Activated effector memory CD4-positive, alpha-beta T cell treated with anti-CD3 and anti-CD28 coated beads, Interleukin-2, amount 50 U/mL, for 16 hours (primary cell): ENCODE data around the gene BIN2.
A peak's percentile ranks its signal among the peaks of the same experiment; 100 is the strongest.

Experiments used
- DNase-seq: peaks from one replicate; pipeline ENCODE4 v3.0.0-alpha.2; 2020

BIN2 gene

GRCh38 chr12:51253276-51253675 is 70.7 kb downstream of the BIN2 start:
- DNase-seq, result no peak

DNA sequence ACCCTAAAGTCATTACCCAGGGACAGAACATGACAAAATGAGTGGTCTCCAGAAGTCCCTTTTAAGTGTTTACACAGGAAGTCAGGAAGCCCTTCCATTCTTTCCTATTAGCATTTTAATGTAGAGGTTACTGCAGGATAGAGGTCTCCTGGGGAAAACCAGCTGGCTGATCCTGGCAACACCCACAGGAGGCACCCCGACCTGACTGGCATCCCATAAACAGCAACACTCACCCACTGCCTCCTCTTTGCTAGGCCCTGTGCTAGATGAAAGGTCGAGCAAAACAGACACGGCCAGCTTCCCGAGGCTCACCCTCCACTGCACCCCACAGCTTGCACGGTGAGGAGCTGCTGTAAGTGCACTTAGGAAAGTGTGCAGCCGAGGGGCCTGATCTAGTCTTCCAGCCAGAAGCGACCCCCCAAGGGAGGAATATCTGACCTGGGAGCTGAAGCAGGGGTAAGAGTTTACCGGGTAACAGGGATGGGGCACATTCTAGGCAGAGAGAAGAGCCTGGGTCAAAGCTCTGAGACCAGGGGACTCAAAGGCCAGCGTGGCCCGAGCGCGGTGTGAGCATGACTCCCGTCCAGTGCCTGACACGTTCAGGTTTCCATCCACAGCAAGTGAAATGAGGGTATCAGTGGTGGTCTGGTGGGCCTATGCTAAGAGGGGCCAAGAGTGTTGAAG is 76.3 kb downstream of the BIN2 start:
- no peak for DNase-seq

DNA sequence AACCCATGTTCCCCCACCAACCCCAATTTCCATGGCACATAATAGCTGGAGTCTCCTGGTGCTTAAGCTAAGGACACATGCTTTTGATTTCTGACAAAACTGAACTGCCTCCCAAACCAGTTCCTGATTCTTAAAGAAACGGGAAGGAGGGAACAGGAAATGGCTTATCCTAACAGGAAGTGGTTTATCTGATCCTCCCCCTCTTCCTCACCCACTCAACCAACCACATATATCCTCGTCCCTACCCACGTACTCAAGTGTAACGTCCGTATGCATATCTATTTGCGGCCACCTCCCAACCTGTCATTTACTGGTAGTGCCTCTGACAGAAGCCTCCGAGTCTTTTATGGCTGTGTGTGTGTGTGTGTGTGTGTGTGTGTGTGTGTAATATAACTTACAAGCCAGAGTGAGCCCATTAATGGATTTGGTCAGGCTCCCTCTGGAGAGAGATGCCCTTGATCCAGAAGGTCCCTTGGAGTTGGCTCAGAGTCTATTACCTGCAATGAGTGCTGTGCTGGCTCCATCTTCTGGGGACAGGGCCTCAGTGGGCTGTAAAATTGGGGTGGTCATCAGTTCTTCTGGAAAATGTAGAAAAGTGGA is 77.6 kb downstream of the BIN2 start:
- no peak for DNase-seq

DNA sequence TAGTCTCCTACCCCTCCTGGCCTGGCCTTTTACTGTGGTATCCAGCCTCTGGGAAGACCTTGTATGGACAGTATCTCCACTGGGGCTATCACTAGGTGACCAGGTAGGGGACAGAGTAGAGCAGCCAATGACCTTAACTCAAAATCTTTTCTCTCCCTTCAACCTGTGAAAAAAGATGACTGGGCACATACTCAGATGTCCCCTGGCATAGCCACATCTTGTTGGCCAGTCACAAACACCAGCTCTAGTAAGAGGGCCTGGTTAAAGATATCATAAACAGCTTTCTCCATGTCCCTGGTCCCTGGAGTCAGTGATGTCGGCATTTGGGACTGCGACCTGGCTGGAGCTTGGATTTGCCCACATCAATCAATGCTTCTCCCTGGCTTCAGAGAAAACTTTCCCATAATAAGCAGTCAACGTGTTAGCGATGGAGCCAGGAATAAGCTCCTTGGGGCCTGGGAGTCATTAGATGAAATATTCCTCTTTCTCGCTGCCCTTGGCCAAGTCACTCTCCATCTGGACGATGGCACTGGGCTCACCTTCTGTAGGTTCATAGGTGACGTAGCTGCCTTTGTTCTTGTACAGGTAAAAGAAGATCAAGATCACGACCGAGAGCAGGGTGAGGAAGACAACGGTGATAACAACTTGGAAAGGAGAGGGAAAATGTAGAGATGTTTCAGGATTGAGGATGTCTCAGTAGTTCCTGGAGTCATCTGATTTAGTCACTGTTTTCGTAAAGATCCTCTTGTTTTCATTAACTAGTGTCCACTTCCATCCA is 78.3 kb downstream of the BIN2 start:
- no peak for DNase-seq

DNA sequence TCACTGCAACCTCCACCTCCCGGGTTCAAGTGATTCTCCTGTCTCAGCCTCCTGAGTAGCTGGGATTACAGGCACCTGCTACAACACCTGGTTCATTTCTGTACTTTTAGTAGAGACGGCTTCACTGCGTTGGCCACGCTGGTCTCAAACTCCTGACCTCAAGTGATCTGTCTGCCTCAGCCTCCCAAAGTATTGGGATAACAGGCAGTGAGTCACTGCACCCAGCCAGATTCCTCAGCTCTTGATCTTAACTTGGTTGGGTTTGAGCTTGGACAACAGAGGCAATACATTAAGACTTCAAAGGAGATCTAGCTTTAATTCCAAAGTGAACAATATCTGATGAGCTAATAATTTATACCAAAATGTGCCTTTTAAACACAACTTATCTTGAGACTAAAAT is 79.7 kb downstream of the BIN2 start:
- DNase-seq, result no peak

- DNase-seq, result no peak
Observed at GRCh38 chr12:51242876-51243275, 81.1 kb downstream of the BIN2 start.

GRCh38 chr12:51242120-51242519 is 81.9 kb downstream of the BIN2 start:
- DNase-seq, result no peak

DNA sequence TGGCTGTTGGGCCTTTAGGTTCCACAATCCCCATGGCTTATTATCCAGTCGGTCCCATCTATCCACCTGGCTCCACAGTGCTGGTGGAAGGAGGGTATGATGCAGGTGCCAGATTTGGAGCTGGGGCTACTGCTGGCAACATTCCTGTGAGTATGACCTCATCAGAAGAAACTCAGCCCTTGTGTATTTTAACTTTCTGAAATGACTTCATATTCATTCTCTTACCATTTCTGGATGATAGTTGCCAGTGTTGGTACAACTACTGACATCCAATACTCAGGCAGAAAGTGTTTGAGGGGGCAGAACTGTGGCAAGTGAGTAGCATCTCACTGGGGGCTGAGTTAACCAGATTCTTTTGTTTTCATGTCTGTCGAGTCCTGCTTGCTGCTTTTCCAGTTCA is 83.0 kb downstream of the BIN2 start:
- no peak for DNase-seq

DNA sequence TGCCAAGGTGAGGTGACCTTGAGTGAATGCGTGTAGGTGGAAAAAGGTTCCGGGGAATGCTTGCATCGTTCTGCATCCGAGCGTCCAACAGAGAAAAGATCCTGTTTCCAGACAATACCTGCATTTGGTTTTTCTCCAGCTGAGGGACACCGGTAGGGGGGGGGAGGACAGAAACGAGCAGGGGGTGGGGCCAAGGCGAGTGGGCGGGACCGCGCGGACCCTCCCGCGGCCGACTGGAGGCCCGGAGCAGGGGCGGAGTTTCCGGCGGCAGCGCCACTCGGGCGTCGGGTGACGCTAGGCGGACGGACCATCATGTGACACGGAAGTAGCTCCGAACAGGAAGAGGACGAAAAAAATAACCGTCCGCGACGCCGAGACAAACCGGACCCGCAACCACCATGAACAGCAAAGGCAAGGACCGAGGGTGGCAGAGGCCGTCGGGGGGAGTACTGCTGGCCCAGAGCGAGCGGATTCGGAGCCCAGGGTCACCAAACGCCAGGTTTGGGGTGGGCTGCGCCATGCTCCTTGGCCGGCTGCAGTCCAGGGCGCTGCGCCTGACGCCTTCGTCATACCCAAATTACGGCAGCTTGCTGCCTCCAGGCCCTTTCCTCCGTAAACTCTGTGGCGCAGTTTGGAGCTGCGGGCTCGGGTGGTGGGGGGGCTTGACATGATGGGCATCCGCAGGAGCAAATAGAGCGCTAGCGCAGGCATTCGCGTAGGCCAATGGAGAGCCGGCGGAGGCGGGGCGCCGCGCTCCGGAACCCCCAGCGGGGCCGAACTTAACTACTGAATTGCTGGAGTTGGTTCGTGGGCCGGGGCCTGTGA is 85.3 kb downstream of the BIN2 start, which contains the start of gene DAZAP2:
Gene DAZAP2, plus strand, starts transcription at position 317 of the 825 bp plus-strand sequence. Its CDS starts 82 bp downstream, at position 399.
- peak; percentile 98 for DNase-seq

DNA sequence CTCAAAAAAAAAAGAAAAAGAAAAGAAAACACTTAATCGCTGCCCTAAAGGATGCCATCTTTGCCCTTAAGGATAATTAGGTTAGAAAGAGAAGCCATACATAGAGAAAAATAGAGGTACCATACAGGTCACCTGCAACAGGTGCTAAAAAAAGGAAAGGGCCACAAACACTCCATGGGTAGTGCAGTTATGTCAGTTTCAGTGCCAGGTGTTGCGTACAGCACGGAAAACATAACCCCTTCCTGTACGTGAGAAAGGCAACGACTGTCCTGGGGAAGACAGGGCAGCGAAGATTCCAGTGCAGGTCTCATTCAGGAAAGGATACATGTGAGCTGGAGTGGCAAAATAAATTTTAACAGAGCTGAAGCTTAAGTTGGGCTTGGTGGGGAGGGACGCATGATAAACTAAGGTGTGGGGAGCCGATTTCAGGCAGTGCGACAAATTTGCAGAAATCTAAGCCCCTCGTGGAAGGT is 85.9 kb downstream of the BIN2 start:
- DNase-seq, result peak; percentile 68

- no peak for DNase-seq
Observed at GRCh38 chr12:51234530-51234929, 89.4 kb downstream of the BIN2 start.

GRCh38 chr12:51232642-51233041 is 91.3 kb downstream of the BIN2 start:
- no peak for DNase-seq
